ENCODE results near the gene CTR9. TPM values are rescaled to one million over a fixed set of nuclear protein-coding genes. Genes with fewer than 3 reads are reported as not detected.

The CTR9 gene
- total and polyA plus RNA-seq, 2 experiments from 2014 or later: 29.0 to 32.7 TPM

DNA sequence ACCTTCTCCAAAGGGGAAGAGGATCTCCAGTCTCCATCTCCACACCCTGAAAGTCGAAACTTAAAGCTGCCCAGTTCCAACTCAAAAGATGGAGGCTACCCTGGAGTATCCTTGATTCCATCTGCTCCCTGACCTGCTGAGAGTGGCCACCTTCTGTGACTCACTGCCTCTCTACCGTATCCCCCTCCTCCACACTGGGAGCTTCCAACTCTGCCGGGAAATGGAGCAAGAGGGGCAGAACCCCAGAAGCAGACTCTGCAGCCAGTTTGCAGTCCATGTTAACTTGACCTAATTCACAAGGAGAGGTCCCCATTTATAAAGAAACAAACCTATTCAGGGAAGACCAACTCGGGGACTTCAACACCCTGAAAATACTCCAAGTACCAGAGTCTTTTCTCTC, 35.5 kb upstream of the CTR9 start:
- H3K9me3 Mint-ChIP-seq: no peaks in the 10 kb centered on the region
- H3K4me3 ChIP-seq: no peak overlapping the region
- 0 out of 2 replicates have a peak, but pooled peaks cover 8% of the 10 kb centered on the region for H3K9me2 ChIP-seq (ENCODE audit: insufficient read depth)
- H3F3A ChIP-seq (replicated peaks; ENCODE audit: low read depth): no peaks in the 10 kb centered on the region
- no peaks in the 10 kb centered on the region for H3K27me3 ChIP-seq (ENCODE audit: insufficient read depth)
- H3K4me2 ChIP-seq: no peak overlapping the region
- ATAC-seq (no peak), DNase-seq (ENCODE audit: low spot score) (no peak)
- H3K27ac Mint-ChIP-seq: no peak overlapping the region
- H3K4me3 Mint-ChIP-seq: no peak overlapping the region
- H3K27ac ChIP-seq (ENCODE audit: low read depth): no peak overlapping the region
- no peaks in the 10 kb centered on the region for H3K4me1 ChIP-seq (ENCODE audit: insufficient read depth)
- H3K36me3 ChIP-seq (ENCODE audit: insufficient read depth): no peaks in the 10 kb centered on the region
- H4K20me1 ChIP-seq (replicated peaks; ENCODE audit: insufficient read depth): no peaks in the 10 kb centered on the region
- peaks cover 2% of the 10 kb centered on the region; the same call in 1 of the 3 replicates for H3K4me1 Mint-ChIP-seq
- no peaks in the 10 kb centered on the region for H3K79me2 ChIP-seq (replicated peaks; ENCODE audit: insufficient read depth)
- no peak overlapping the region for H2AFZ ChIP-seq
- no peaks in the 10 kb centered on the region; the same call in 2 of the 3 replicates for H3K36me3 Mint-ChIP-seq (ENCODE audit: low read depth)
- no peak for TF ChIP-seq JUNB (IDR thresholded peaks at IDR 0.05; ENCODE audit: unreplicated experiment)
- TF ChIP-seq, protein P1, sequence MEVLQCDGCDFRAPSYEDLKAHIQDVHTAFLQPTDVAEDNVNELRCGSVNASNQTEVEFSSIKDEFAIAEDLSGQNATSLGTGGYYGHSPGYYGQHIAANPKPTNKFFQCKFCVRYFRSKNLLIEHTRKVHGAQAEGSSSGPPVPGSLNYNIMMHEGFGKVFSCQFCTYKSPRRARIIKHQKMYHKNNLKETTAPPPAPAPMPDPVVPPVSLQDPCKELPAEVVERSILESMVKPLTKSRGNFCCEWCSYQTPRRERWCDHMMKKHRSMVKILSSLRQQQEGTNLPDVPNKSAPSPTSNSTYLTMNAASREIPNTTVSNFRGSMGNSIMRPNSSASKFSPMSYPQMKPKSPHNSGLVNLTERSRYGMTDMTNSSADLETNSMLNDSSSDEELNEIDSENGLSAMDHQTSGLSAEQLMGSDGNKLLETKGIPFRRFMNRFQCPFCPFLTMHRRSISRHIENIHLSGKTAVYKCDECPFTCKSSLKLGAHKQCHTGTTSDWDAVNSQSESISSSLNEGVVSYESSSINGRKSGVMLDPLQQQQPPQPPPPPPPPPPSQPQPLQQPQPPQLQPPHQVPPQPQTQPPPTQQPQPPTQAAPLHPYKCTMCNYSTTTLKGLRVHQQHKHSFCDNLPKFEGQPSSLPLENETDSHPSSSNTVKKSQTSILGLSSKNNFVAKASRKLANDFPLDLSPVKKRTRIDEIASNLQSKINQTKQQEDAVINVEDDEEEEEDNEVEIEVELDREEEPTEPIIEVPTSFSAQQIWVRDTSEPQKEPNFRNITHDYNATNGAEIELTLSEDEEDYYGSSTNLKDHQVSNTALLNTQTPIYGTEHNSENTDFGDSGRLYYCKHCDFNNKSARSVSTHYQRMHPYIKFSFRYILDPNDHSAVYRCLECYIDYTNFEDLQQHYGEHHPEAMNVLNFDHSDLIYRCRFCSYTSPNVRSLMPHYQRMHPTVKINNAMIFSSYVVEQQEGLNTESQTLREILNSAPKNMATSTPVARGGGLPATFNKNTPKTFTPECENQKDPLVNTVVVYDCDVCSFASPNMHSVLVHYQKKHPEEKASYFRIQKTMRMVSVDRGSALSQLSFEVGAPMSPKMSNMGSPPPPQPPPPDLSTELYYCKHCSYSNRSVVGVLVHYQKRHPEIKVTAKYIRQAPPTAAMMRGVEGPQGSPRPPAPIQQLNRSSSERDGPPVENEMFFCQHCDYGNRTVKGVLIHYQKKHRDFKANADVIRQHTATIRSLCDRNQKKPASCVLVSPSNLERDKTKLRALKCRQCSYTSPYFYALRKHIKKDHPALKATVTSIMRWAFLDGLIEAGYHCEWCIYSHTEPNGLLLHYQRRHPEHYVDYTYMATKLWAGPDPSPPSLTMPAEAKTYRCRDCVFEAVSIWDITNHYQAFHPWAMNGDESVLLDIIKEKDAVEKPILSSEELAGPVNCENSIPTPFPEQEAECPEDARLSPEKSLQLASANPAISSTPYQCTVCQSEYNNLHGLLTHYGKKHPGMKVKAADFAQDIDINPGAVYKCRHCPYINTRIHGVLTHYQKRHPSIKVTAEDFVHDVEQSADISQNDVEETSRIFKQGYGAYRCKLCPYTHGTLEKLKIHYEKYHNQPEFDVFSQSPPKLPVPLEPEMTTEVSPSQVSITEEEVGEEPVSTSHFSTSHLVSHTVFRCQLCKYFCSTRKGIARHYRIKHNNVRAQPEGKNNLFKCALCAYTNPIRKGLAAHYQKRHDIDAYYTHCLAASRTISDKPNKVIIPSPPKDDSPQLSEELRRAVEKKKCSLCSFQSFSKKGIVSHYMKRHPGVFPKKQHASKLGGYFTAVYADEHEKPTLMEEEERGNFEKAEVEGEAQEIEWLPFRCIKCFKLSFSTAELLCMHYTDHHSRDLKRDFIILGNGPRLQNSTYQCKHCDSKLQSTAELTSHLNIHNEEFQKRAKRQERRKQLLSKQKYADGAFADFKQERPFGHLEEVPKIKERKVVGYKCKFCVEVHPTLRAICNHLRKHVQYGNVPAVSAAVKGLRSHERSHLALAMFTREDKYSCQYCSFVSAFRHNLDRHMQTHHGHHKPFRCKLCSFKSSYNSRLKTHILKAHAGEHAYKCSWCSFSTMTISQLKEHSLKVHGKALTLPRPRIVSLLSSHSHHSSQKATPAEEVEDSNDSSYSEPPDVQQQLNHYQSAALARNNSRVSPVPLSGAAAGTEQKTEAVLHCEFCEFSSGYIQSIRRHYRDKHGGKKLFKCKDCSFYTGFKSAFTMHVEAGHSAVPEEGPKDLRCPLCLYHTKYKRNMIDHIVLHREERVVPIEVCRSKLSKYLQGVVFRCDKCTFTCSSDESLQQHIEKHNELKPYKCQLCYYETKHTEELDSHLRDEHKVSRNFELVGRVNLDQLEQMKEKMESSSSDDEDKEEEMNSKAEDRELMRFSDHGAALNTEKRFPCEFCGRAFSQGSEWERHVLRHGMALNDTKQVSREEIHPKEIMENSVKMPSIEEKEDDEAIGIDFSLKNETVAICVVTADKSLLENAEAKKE (CRISPR knock-in tag; IDR thresholded peaks at IDR 0.05): no peak
- TF ChIP-seq, protein P2, sequence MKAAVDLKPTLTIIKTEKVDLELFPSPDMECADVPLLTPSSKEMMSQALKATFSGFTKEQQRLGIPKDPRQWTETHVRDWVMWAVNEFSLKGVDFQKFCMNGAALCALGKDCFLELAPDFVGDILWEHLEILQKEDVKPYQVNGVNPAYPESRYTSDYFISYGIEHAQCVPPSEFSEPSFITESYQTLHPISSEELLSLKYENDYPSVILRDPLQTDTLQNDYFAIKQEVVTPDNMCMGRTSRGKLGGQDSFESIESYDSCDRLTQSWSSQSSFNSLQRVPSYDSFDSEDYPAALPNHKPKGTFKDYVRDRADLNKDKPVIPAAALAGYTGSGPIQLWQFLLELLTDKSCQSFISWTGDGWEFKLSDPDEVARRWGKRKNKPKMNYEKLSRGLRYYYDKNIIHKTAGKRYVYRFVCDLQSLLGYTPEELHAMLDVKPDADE (IDR thresholded peaks at IDR 0.05): no peak
- H3K27me3 Mint-ChIP-seq (ENCODE audit: insufficient read depth, low read depth, poor library complexity): peaks cover 5% of the 10 kb centered on the region

DNA sequence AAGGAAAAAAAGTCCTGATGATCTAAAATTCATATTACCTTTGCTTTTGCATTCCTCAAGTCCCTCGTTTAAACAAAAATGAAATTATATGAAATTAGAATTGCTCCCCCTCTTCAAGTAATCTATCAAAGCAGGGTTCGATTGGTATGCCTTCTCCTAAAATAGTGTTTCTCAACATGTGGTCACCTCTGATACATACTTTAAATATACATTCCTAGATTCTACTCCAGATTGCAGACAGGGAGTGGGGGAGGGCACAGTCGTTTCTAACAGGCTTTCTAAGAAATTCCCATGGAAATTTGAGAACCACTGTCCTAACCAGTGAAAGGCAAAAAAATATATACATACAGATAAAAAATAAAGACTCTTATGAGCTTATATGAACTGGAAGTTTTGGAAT, 34.9 kb upstream of the CTR9 start:
- no peak overlapping the region for H3K27ac ChIP-seq (ENCODE audit: low read depth)
- peaks cover 2% of the 10 kb centered on the region; the same call in 1 of the 3 replicates for H3K4me1 Mint-ChIP-seq
- no peaks in the 10 kb centered on the region; the same call in 2 of the 3 replicates for H3K36me3 Mint-ChIP-seq (ENCODE audit: low read depth)
- H3K79me2 ChIP-seq (replicated peaks; ENCODE audit: insufficient read depth): no peaks in the 10 kb centered on the region
- no peak overlapping the region for H3K4me3 Mint-ChIP-seq
- no peaks in the 10 kb centered on the region for H3K36me3 ChIP-seq (ENCODE audit: insufficient read depth)
- DNase-seq (ENCODE audit: low spot score) (no peak), ATAC-seq (no peak)
- H3K27me3 ChIP-seq (ENCODE audit: insufficient read depth): no peaks in the 10 kb centered on the region
- H3K27ac Mint-ChIP-seq: no peak overlapping the region
- no peak overlapping the region for H2AFZ ChIP-seq
- peaks cover 5% of the 10 kb centered on the region for H3K27me3 Mint-ChIP-seq (ENCODE audit: insufficient read depth, low read depth, poor library complexity)
- H3K4me3 ChIP-seq: no peak overlapping the region
- H3K4me2 ChIP-seq: no peak overlapping the region
- H3K9me2 ChIP-seq (ENCODE audit: insufficient read depth): 0 out of 2 replicates have a peak, but pooled peaks cover 8% of the 10 kb centered on the region
- no peaks in the 10 kb centered on the region for H3K4me1 ChIP-seq (ENCODE audit: insufficient read depth)
- no peaks in the 10 kb centered on the region for H3K9me3 Mint-ChIP-seq
- no peaks in the 10 kb centered on the region for H3F3A ChIP-seq (replicated peaks; ENCODE audit: low read depth)
- no peaks in the 10 kb centered on the region for H4K20me1 ChIP-seq (replicated peaks; ENCODE audit: insufficient read depth)
- TF ChIP-seq, protein P1 (CRISPR knock-in tag; IDR thresholded peaks at IDR 0.05): no peak
- TF ChIP-seq ZNF331 (CRISPR knock-in tag; IDR thresholded peaks at IDR 0.05; ENCODE audit: low read depth): no peak

Data from GM23338 (cell line).